Tongue (tissue), 2 donors: ENCODE data around the gene RHOH. TPM values are rescaled to one million over a fixed set of nuclear protein-coding genes. Genes with fewer than 3 reads are reported as not detected.

Source experiments
- DNase-seq: peaks from one replicate; pipeline ENCODE4 v3.0.0-alpha.2; 2015
- total RNA-seq: library from RNA; depleted of rRNA; stranded (reverse); fragments of >200 nt; gene quantifications from one replicate; pipeline ENCODE4 v1.2.3, GENCODE V29; 2014

RHOH gene
- total RNA-seq, 1 donor from 2014 or later, result 0.62 TPM

DNA sequence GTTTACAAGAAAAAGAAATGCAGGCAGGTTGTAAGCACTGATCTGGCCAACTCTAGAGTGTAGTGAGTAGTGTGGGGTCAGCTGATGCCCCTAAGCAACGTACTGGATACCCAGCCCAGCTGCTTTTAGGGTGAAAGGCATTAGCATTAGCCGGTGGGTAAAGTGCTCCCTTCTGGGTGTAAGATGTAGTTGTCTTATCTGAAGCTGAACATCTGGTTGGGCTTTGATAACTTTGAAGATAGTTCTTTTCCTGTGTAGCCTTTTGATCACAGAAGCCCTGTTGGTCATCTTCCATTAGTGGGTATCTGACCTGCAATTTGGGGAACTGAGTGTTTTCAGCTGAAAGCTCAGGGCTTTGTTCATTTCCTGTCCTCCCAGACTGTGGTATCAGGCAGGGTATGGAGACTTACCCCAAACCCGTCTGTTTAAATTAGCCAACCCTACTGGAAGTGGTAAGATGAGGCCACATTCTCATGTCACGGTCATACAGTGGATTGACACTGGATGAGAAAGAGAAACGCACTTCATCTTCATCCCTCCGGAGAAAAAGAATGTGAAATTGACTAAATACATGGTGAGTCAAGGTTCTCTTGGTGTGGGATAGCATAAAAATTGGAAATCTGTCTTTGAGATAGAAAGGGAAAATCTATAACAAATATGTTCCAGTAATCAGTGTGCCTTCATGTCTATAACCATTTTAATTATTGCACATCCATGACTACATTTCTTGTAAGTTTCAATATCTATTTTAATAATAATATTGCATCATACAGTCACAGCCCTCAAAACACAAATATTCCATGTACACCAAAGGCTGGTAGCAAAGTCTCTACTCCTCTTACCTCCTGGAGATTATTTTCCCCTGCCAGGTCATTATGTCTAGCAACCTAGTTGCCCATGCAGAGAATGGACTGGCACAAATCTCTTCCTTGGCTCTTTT is 8.7 kb downstream of the RHOH start:
- DNase-seq, result no peak

DNA sequence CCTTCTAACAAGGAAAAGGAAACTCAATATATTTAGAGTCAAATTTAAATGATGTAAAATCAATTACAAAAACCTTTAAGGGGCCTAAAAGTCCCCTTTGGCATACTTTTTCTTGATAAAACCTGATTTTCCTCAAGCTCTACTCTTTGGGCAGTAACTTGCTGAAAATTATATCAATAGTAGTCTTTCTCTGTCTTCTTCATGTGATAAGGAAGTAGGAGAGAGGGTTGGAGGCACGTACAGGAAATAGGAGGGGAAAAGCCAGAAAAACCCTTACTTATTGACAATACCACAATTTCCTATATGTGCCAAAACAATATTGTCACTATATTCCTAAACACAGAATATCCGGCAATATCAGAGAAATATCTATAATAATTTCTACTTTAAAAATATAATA is 9.6 kb downstream of the RHOH start:
- no peak for DNase-seq

DNA sequence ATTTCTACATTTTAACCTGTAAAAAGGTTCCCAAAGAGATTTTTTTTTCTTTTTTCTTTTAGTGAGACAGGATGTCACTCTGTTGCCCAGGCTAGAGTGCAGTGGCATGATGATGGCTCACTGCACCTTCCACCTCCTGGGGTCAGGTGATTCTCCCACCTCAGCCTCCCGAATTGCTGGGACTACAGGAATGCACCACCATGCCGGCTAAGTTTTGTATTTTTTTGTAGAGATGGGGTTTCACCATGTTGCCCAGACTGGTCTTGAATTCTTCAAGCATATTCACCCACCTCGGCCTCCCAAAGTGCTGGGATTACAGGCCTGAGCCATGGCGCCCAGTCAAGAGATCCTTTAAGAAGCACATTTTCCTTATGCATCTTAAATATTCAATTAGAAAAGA is 12.6 kb downstream of the RHOH start:
- DNase-seq, result no peak

DNA sequence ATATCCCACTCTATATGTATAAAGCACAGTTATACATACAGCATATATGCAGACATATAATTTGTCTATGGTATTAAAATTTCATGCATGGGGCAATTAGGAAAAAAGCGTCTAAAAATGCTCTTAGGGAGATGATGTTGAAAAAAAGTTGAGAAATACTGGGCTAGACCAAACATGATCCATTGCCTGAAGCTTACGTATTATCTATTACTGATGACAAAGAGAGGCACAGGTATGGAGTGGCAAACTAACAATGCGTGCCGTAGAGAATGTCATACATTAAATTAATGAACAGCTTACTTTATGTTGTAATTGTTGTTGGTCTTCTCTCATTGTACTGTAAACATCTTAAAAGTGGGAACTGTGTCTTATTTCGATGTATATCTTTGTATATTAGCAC is 13.9 kb downstream of the RHOH start:
- DNase-seq, result no peak

DNA sequence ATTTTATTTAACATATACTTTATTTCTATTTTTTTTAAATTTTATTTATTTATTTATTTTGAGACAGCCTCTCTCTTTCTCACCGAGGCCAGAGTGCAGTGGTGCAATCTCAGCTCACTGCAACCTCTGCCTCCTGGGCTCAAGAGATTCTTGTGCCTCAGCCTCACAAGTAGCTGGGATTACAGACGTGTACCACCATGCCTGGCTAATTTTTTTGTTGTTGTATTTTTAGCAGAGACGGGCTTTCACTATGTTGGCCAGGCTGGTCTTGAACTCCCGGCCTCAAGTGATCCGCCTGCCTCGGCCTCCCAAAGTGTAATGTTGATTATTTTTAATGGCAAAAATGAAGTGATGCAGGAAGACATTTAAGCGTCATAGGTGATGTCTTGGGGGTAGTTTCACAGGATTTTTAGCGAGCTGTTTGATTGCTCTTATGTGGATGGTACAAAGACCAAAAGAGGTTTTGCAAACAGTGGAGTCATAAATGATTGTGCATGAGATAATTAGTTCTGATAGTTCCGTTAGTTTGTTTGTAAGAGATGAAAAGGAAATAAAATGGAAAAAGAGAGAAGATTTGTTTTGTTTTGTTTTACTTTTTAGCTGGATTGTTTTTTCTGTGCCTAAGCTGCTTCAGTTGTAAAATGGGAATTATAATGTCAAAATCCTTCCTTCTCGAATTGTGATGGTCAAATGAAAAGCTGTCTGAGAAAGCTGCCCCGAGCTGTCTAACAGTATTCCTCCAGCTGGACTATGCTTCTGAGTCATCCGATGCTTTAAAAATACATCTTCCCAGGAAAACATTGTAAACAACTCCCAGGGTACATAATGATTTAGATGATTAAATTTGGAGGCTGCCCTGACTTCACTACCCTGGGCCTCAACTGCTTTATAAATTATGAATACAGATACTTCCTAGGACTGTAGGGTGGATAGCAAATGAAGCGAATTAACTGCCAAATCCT is 14.7 kb downstream of the RHOH start:
- no peak for DNase-seq

DNA sequence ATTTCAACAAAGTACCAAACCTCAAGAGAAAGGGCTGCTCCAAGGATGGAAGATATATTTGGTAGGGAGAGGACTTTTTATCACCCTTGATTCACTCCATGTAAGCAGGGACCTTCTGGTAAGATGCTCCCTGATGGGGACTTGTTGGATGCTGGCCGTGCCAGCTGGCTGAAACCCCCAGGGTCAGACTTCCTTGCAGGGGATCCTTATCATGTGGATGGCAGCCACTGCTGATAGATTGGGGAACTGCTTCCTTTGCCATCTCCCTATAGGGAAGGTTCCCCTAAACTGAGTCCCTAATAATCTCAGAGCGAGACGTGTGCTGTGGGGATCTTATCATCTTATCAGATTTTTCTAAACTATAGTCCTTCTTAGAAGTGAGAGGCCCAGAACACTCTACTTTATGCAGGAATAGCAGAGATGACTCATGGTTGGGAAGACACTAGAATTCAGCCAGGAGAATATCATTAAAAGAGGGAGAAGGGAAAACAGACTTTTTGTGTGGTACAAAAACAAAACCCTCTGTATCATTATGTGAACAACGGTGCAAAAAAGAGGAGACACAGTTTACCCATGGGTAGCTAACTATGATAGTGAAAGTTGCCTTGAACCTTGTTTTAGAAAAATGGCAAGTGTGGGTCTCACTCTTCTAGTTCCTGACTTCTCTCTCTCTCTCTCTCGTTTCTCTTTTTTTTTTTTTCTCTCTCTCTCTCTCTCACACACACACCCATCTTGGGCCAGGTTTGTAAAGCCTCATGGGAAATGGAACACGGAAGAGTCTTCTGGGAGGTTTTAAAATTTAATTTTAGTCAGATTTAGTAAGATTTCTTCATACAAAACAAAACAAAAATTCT is 16.1 kb downstream of the RHOH start:
- no peak for DNase-seq

DNA sequence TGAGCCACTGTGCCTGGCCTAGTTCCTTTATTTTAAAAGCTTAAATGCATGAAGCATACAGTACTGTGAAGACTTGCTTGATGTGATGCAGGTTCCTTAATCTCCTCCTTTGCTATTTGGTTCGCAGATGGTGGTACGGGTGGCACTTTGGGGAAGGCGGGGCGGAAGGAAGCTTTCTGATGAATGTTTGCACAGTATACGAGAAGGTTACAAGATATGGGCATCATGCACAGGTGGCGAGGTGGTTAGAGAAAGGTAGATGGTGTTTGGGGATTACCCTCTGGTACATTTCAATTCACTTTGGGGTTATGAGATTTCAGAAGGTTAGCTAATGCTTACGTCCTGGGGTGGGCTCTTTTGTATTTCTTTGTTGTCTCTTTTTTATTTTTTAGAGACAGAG is 17.2 kb downstream of the RHOH start:
- no peak for DNase-seq

DNA sequence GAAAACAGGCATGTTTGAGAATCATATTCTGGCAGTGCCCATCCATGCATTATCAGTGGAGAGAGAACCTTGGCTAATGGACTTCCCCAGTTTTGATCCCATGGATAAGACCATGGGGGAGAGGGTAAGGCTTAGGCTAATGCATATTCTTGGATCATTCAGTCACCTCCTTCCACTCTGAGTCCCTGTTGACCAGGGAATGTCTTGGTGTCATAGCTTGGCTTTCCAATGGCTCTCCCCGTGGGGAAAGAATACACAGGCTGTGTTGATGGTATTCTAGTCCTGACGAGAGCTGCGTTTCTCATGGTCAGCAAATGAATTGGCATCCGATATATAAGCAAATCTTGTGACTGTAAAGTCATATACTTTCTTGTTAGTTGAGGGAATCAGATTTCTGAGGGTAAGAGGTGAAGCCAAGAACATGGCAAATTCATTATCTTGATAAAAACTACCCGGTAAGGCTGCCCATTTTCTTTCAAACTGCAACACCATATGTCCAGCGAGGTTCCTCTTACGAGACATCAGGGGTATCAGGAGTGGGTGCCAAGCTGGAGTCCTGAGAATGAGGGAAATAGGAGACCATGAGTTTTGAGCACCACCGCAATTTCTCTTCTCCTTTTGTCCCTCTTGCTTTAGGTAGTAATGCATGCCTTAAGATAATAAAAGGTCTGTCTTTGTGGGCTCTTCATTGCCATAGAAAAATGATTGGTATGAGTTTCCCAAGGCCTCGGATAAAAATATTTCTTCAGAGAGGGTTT is 18.0 kb downstream of the RHOH start:
- no peak for DNase-seq

DNA sequence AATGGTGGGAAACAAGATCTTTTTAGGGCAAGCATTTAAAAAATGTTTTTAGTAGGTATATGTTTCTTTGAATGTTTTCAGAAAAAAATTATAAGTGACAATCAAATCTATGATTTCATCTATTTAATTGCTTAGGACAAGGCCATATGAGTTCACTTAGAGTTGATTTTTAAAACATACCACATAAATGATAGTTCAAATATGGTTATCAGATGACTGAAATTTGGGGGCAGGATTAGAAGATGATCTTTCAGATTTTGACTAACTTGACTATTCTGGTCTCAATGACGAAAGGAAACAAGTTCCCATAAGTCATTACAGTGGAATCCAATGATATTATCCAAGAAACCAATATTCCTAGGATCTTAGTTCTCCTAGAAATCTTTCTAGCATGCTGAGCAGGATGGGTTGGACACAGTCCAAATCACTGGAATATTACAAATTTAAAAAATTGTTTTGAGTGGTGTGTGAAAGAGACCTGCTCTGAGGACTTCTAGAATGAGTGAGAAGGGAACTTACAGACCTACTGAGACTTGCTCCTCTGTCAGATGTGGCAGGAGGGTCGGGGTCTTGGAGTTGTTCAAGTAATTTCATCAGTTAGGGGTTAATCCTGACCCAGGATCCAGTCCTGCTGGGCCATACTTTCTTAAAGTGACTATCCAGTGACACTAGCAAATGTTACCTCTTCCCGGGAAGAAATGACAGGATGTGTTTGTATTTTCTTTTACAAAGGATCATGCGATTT is 20.0 kb downstream of the RHOH start:
- no peak for DNase-seq

DNA sequence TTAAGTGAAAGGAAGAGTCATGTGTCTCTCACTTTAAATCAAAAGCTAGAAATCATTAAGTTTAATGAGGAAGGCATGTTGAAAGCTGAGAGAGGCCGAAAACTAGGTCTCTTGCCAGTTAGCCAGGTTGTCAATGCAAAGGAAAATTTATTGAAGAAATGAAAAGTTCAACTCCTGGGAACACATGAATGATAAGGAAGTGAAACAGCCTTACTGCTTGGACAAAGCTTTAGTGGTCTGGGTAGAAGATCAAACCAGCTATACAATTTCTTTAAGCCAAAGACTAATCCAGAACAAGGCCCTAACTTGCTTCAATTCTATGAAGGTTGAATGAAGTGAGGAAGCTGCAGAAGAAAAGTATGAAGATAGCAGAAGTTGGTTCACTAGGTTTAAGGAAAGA is 24.9 kb downstream of the RHOH start:
- no peak for DNase-seq

DNA sequence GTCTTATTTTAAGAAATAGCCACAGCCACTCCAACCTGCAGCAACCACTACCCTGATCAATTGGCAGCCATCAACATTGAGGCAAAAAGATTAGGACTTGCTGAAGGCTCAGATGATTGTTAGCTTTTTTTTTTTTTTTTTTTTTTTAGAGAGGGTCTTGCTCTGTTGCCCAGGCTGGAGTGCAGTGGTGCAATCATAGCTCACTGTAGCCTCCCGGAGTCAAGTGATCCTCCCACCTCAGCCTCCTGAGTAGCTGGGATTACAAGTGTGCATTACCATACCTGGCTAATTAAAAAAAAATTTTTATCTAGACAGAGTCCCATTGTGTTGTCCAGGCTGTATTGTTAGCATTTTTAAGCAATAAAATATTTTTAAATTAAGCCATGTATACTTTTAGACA is 26.5 kb downstream of the RHOH start:
- DNase-seq, result no peak

DNA sequence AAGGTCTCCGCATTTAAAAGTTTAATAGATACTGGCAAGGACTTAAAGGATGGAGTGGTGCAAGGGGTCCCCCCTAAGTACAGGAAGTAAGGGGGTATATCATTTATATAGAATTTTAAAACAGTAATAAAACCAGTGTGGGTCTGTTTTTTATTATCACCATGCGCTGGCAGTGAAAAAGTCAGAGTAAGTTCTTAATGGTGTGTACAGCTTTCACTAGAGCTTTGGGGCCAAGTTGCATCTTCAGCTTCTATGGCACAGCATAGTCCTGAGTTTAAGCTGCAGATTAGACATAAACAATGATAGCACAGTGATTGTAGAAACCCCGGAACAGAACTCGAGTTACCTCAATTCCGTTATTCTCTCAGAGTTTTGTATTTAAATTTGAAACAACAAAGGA is 27.6 kb downstream of the RHOH start:
- DNase-seq, result no peak

DNA sequence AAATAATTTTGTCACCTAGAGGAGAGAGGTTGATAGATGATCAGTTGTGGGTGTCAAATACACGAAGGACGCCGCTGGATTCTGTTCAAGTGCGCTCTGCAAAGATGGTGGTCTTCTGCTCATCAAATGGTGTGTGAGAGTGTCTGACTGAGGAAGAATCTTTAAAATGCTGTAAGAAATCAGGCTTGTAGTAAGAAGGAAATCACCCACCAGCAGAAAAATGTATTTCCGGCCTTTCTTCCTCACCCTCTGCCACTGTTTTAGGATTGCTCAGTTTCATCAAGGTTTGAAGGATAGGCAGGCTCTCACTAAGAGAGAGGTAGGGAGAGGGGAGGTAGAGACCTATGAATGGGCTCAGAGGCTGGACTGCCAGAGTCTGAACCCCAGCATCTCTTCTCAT is 28.7 kb downstream of the RHOH start:
- no peak for DNase-seq

DNA sequence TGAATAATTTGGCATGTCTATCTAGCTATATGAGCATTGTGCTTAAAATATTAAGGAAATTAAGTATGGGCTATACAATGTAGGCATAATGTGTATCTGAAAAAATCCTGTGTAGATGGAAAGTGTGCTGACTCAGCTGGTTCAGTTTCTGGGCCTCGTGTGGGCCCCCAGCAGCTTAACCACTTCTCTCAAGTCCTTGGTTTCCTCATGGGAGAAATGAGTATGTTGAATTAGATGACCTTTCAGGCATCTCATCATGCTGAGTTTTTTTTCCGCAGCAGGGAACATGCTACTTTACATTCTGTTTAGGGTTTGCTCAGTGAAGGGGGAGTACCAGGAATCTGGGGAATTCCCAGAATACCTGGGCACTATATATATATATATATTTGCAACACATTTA is 30.5 kb downstream of the RHOH start:
- no peak for DNase-seq

DNA sequence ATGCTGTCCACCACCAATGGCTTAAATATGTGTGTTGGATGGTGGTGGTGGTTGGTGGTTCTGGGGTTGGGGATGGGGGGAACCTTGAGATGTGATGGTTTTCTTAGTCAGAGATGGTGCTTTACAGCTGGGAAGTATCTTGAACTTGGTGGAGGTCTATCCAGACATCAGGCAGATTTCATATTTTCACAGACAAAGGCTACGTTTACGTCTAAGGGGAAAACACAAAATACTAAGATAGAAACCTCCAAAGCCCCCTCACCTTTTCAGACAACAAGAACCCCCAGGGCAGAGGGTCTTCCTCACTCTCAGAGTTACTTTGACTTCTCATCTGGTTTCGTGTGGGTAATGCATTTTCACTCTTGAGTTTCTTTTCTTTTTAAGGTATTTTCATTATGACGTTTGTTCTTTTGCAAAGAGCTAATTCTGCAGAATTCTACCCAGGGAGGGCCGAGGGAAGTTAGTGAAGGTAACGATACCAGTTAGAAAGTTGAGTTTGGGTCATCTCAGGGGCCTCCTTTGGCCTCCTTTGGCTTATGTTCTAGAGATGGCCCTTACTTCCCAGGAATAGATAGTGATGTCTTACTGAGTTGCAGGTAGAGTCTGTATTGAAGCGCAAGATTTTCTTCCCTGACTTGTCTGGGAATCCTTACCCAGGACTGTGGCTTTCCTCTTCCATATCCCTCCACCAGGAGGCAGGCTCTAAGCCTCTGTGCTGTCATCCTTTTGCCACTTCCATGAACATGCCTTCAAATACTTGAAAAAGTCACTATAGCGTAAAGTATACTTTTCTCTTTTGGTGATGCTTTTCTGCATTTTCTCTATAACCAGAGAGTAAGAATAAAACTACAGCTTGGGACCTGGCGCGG is 31.9 kb downstream of the RHOH start:
- DNase-seq, result no peak

DNA sequence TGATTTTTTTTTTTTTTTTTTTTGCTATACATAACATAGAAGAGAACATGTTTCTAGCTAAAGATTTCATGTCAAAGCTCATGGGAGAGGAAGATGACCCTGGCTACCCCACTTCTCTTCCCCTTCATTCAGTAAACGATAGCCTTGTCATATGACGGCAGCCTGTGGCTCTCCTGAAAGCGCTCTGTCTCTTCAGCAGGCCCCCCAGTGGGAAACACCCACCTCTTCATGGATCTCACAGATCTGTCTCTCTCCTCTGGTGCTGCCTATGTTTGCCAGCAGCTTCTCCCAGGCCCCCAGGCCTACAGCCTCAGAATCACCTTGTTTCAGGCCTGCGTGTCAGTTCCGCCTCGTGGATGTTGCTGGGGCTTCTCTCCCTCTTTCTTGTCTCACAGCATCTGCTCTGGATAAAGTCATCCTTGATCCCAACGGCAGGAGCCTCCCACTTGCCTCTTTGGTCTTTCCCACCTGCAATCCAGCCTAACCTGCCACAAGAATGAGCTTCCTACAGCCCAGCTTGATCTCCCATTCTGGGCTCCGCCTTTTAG is 34.6 kb downstream of the RHOH start:
- no peak for DNase-seq

DNA sequence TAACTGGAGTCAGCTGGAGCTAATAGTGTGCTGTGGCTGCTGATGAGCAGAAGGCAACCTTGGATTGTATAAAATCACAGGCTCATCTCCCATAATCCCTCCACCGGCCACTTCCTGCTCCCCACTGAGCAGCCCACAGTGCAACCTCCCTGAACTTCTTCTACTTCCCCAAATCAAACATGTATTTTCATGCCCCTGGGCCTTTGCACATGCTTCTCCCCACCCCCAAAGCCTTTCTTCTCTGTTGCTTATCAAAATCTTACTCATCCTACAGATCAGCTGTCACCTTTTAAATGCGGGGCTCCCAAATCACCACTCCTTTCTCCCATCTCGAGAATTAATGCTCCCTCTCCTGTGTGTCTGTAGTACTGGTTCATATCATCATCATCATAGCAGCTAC is 35.8 kb downstream of the RHOH start:
- DNase-seq, result no peak

DNA sequence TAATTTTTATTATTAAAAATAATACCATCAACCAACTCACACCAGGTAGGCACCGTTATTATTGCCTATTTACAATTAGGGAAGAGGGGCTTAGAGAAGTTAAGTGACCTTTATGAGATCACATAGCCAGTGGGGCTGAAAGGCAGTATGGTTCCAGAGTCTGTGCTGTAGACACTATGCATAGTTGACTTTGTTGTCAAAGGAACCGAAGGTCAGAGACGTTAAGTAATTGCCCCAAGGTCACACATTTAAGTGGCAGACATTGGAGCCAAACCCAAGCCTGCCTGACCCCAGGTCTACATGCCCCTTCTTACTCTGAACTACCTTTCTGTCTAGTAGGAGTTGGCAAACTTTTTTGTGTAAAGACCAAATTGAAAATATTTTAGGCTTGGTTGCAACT is 36.4 kb downstream of the RHOH start:
- DNase-seq, result no peak

DNA sequence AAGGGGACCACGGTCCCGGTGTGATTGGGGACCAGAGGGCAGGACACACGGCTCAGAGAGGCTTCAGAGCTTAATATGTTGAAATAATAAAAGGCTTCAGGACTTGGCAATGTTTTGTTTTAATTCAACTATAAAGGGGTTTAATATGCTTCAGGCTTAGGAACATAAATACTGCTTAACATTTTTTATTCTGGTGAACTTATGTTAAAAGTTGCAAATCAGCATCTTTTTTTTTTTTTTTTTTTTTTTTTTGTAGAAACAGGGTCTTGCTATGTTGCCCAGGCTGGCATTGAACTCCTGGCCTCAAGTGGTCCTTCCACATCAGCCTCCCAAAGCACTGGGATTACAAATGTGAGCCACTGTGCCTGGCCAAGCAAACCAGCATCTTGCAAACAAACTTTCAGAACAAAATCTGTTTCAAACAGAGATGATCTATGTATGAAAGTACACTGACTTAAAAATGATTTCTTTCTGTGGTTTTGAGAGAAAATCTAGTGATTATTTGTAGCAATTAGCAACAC is 37.7 kb downstream of the RHOH start:
- no peak for DNase-seq
